ENCODE results near the gene CARD11.

CARD11 gene

DNA sequence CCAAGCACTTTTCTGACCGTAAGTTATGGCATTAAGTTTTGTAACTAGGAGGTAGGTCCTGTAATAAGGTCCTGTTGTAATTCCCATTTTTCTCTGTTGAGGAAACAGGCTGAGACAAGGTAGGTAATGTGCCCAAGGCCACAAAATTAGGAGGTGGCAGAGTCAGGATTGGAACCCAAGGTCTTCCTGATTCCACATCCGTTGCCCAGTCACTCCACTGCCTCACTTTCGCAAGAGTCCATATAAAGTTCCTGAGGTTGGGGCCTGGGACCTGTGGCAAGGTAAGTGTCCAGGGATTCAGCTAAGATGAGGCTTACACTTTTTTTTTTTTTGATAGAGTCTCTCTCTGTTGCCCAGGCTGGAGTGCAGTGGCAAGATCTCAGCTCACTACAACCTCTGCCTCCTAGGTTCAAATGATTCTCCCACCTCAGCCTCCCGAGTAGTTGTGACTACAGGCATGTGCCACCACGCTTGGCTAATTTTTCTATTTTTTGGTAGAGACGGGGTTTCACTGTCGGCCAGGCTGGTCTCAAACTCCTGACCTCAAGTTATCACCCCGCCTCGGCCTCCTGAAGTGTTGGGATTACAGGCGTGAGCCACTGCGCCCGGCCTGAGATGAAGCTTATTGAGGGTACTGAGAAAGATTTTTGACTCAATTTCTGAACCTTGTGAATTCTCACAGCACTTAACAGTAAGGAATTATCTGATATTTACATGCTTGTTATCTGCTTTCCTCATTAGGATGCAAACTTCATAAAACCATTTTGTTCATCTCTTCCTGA, 179.3 kb downstream of the CARD11 start:
- Histone ChIP-seq H3K27ac (no peak overlapping the region), H2AFZ (ENCODE audit: low read depth) (peak overlapping the region; percentile 56; the same call in 1 of the 2 replicates), H3K4me2 (no peak overlapping the region), H3K4me3 (IDR thresholded peaks at IDR 0.05; ENCODE audit: insufficient read depth, low read depth, low read length) (no peak overlapping the region), H4K20me1 (ENCODE audit: insufficient read depth) (no peaks in the 10 kb centered on the region), H3K79me2 (ENCODE audit: insufficient read depth, low read depth) (no peaks in the 10 kb centered on the region), H3K9ac (no peak overlapping the region), H3K27me3 (ENCODE audit: insufficient read depth, low read depth) (no peaks in the 10 kb centered on the region), H3K36me3 (ENCODE audit: insufficient read depth) (no peaks in the 10 kb centered on the region), H3K4me1 (ENCODE audit: low read depth, poor library complexity, severe bottlenecking) (peaks cover 13% of the 10 kb centered on the region)
- TF ChIP-seq, protein P1, sequence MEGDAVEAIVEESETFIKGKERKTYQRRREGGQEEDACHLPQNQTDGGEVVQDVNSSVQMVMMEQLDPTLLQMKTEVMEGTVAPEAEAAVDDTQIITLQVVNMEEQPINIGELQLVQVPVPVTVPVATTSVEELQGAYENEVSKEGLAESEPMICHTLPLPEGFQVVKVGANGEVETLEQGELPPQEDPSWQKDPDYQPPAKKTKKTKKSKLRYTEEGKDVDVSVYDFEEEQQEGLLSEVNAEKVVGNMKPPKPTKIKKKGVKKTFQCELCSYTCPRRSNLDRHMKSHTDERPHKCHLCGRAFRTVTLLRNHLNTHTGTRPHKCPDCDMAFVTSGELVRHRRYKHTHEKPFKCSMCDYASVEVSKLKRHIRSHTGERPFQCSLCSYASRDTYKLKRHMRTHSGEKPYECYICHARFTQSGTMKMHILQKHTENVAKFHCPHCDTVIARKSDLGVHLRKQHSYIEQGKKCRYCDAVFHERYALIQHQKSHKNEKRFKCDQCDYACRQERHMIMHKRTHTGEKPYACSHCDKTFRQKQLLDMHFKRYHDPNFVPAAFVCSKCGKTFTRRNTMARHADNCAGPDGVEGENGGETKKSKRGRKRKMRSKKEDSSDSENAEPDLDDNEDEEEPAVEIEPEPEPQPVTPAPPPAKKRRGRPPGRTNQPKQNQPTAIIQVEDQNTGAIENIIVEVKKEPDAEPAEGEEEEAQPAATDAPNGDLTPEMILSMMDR (conservative IDR thresholded peaks at IDR 0.05; ENCODE audit: low read depth, low read length), result no peak

DNA sequence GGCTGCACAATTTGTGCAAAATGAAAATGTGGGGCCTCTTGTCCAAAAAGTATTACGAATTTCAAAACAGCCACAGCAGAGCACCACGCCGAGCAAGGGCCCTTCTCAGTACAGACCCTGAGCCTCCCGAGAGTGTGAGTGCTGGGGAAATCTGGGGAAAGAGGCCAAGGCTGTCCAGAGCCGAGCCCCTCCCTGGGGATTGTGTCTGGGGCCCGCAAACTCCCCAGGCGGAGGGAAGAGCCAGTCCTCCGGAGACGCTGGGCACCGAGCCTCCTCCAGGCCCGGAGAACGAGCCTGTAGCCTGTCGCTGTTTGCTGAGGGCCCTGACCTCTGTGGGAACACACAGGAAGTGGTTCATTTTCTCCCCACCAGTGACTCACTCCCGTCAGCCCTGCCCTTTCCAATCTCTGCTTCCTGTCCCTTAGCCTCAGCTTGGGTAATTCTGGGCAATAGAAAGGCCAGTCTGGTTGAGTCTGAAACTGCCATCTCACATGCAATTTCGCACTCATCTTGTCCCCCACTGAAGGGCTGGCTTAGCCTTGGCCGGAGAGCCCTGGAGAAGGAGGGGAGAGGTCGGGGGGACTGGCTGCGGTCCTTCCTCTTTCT, 180.1 kb downstream of the CARD11 start:
- no peak overlapping the region for H3K4me3 ChIP-seq (IDR thresholded peaks at IDR 0.05; ENCODE audit: insufficient read depth, low read depth, low read length)
- H3K36me3 ChIP-seq (ENCODE audit: insufficient read depth), result no peaks in the 10 kb centered on the region
- H3K4me2 ChIP-seq, result peak overlapping the region; percentile 4; the same call in 1 of the 2 replicates
- peaks cover 13% of the 10 kb centered on the region for H3K4me1 ChIP-seq (ENCODE audit: low read depth, poor library complexity, severe bottlenecking)
- H4K20me1 ChIP-seq (ENCODE audit: insufficient read depth), result no peaks in the 10 kb centered on the region
- TF ChIP-seq, protein P1 (conservative IDR thresholded peaks at IDR 0.05; ENCODE audit: low read depth, low read length), result no peak
- H2AFZ ChIP-seq (ENCODE audit: low read depth), result peak overlapping the region; percentile 56
- H3K9ac ChIP-seq, result no peak overlapping the region
- H3K27ac ChIP-seq, result peak overlapping the region; percentile 1; the same call in 1 of the 2 replicates
- no peaks in the 10 kb centered on the region for H3K27me3 ChIP-seq (ENCODE audit: insufficient read depth, low read depth)
- H3K79me2 ChIP-seq (ENCODE audit: insufficient read depth, low read depth), result no peaks in the 10 kb centered on the region

DNA sequence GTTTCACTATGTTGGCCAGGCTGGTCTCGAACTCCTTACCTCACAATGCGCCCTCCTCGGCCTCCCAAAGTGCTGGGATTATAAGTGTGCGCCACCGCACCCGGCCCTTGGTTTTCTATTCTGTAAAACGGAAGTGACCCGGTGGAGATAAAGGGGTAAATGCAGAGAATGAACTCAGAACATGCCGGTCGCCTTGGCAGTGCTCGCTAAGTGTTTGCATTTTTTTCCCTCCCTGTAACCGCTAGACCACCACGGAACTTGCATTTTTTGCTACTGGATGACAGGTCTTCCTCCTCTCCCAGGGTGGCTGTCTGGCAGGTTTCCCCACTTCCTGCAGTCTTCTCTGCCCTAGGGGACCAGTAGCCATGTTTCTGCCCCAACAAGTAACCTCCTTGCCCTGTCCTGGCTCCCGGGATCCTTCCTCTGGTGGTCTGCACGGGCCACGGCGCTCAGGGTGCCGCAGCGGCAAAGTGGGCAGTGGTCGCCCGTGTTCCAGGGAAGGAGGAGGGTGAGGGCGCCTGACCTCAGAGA, 180.8 kb downstream of the CARD11 start:
- H3K27ac ChIP-seq, result no peak overlapping the region
- H2AFZ ChIP-seq (ENCODE audit: low read depth), result peak overlapping the region; percentile 56; the same call in 1 of the 2 replicates
- no peaks in the 10 kb centered on the region for H3K36me3 ChIP-seq (ENCODE audit: insufficient read depth)
- H3K4me2 ChIP-seq, result no peak overlapping the region
- no peaks in the 10 kb centered on the region for H3K79me2 ChIP-seq (ENCODE audit: insufficient read depth, low read depth)
- TF ChIP-seq, protein P1 (conservative IDR thresholded peaks at IDR 0.05; ENCODE audit: low read depth, low read length), result no peak
- H3K9ac ChIP-seq, result no peak overlapping the region
- peaks cover 13% of the 10 kb centered on the region for H3K4me1 ChIP-seq (ENCODE audit: low read depth, poor library complexity, severe bottlenecking)
- H3K27me3 ChIP-seq (ENCODE audit: insufficient read depth, low read depth), result no peaks in the 10 kb centered on the region
- H4K20me1 ChIP-seq (ENCODE audit: insufficient read depth), result no peaks in the 10 kb centered on the region
- no peak overlapping the region for H3K4me3 ChIP-seq (IDR thresholded peaks at IDR 0.05; ENCODE audit: insufficient read depth, low read depth, low read length)

DNA sequence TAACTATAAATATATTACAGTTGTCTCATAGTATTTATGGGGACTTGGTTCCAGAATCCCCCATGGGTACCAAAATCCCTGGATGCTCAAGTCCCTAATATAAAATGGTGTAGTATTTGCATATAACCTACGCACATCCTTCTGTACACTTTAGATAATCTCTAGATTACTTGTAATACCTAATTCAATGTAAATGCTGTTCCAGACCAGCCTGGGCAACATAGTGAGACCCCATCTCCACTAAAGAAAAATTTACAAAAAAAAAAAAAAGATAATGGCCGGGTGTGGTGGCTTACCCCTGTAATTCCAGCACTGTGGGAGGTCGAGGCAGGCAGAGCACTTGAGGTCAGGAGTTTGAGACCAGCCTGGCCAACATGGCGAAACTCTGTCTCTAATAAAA, 182.2 kb downstream of the CARD11 start:
- Histone ChIP-seq H3K9ac (no peak overlapping the region), H3K36me3 (ENCODE audit: insufficient read depth) (no peaks in the 10 kb centered on the region), H3K27ac (no peak overlapping the region), H3K4me2 (no peak overlapping the region), H3K79me2 (ENCODE audit: insufficient read depth, low read depth) (no peaks in the 10 kb centered on the region), H2AFZ (ENCODE audit: low read depth) (no peak overlapping the region), H4K20me1 (ENCODE audit: insufficient read depth) (no peaks in the 10 kb centered on the region), H3K27me3 (ENCODE audit: insufficient read depth, low read depth) (no peaks in the 10 kb centered on the region), H3K4me1 (ENCODE audit: low read depth, poor library complexity, severe bottlenecking) (peaks cover 13% of the 10 kb centered on the region), H3K4me3 (IDR thresholded peaks at IDR 0.05; ENCODE audit: insufficient read depth, low read depth, low read length) (no peak overlapping the region)
- TF ChIP-seq, protein P1 (conservative IDR thresholded peaks at IDR 0.05; ENCODE audit: low read depth, low read length), result no peak

All from KMS-11 (cell line).